Left forelimb (tissue), 1 donor: ENCODE results near the gene ZMYM3.
A peak's percentile ranks its signal among the peaks of the same experiment; 100 is the strongest.

ENCODE experiments used
- DNase-seq: peaks from one replicate; pipeline ENCODE4 v3.0.0-alpha.2; 2018; ENCODE audit warnings: low spot score

ZMYM3 gene

GRCh38 chrX:71253253-71254091 is 468 bp downstream of the ZMYM3 start:
- DNase-seq = peak; percentile 71

DNA sequence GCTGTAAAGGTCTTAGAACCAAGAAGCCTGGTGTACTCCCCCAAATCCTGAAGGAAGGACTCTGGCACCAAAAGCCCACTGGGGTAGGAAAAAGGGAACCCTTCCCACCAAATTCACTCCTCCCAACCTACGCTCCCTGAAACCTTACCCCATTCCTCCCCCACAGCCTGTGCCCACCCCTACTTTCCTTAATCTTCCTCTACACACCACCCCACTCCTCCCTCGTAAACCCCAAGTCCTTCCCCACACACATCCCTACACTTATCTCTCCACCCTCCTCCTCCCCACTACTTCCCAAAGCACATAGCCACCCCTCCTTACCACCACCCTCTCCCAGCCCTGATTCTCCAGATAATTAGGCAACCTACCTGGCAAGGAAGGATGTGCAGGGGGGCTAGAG is 1.7 kb downstream of the ZMYM3 start:
- DNase-seq = no peak

GRCh38 chrX:71251466-71251973 is 2.4 kb downstream of the ZMYM3 start:
- no peak for DNase-seq

DNA sequence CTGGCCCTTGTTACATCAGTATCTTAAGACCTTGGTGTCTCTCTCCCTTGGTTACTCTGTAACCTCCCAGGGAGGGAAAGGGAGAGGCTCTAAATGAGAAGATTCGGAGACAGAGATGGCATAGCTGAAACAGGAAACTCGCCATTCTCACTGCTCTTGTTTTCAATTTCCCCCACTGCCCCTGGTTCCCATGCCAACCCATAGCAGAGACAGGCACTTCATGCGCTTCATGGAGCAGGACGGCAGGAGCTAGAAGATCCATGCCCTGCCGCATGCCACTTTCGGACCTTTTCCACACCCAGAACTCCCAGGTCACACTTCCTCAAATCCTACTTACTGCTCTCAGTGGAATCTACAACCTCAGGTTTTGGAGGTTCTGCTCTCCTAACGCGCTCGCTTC is 3.1 kb downstream of the ZMYM3 start:
- DNase-seq = no peak

DNA sequence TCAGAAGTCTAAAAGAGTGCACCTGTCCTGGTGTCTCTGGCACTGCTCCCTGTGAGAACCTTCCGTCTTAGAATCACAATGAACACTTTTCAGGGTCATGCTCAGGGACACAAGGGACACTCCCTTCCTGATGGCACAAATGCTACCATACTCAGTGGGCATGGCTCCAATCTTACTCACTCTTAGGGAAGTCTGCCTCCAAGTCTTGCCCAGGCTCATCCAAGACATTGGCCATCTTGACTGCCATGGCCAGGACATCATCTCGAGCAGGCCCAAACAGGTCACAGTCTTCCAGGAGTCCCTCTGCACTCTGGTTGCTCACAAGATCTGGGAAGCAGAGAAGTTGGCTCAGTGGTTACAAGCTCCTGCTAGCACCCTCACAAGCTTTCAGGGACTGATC is 8.8 kb downstream of the ZMYM3 start:
- no peak for DNase-seq

- DNase-seq = no peak
Observed at GRCh38 chrX:71244359-71245128, 9.4 kb downstream of the ZMYM3 start.

- no peak for DNase-seq
Observed at GRCh38 chrX:71241301-71241700, 12.6 kb downstream of the ZMYM3 start.

GRCh38 chrX:71239781-71240180 is 14.2 kb downstream of the ZMYM3 start:
- DNase-seq = no peak

- no peak for DNase-seq
Observed at GRCh38 chrX:71236836-71237235, 17.1 kb downstream of the ZMYM3 start.

DNA sequence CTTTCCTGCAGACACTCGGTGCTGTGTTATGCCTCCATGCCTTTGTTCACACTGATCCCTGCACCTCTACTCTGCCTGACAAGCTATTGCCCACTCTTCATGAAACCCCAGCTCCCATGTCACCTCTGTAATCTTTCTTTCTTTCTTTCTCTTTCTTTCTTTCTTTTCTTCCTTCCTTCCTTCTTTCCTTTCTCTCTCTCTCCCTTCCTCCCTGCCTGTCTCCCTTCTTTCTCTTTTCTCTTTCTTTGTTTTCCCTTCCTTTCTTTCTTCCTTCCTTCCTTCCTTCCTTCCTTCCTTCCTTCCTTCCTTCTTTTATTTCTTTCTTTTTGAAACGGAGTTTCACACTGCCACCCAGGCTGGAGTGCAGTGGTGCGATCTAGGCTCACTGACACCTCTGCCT is 18.5 kb downstream of the ZMYM3 start:
- DNase-seq = no peak

GRCh38 chrX:71228063-71228642 is 25.8 kb downstream of the ZMYM3 start:
- DNase-seq = no peak

DNA sequence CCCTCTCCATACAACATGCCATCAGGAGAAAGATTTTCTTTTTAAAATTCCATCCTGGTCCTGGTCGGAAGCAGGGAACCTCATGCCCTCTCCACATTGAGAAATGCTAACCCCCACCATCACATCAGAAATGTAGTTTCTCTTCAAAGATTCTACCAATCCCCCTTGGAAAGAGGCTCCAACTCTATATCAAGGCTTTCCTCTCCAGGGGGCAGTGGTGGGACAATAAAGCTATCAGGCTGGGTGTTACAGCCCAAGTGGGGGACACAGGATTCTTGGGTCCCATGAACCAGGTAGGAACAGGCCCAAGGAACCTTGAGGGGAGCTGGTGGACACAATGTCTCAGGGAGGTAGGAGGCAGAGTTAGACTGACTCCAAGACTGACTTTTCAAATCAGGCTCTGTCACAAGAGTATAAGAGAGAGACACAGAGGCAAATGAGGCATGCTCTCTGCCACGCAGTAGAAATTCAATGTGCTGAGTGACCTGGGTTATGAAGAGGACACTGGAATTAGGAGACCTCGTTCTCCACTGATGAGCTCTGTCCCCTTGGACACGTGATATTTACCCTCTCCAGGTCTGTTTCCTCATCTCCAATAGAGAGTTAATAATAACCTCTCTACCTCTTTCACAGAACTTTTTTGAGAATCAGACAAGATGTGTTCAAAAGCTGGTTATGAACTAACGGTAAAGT is 26.4 kb downstream of the ZMYM3 start:
- DNase-seq = no peak

GRCh38 chrX:71225676-71226075 is 28.3 kb downstream of the ZMYM3 start:
- DNase-seq = no peak

GRCh38 chrX:71225009-71225408 is 28.9 kb downstream of the ZMYM3 start:
- DNase-seq = no peak

DNA sequence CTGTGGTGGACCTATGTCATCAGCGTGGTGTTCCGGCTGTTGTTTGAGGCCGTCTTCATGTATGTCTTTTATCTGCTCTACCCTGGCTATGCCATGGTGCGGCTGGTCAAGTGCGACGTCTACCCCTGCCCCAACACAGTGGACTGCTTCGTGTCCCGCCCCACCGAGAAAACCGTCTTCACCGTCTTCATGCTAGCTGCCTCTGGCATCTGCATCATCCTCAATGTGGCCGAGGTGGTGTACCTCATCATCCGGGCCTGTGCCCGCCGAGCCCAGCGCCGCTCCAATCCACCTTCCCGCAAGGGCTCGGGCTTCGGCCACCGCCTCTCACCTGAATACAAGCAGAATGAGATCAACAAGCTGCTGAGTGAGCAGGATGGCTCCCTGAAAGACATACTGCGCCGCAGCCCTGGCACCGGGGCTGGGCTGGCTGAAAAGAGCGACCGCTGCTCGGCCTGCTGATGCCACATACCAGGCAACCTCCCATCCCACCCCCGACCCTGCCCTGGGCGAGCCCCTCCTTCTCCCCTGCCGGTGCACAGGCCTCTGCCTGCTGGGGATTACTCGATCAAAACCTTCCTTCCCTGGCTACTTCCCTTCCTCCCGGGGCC is 29.7 kb downstream of the ZMYM3 start:
- DNase-seq = no peak

DNA sequence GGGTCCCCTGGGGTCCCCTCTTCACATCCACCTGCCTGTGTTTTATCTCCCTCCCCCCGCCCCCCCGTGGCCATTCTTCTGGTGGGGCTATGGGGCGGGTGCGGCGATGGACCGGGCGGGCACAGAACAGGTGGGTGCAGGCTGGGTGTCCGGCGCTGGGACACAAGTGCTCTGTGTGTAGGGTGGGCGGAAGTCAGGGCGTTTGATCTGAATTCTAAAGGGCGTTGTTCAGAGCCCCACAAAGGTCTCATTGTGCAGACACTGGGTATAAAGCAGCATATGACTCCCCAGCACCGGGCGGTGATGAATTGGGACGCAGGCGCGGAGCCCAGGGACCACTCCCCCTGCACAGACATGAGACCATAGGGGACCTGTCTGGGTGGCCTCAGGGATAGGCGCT is 31.0 kb downstream of the ZMYM3 start, which contains the start of gene GJB1:
Gene GJB1, plus strand, starts transcription at position 296 of the 400 bp plus-strand sequence. CDS start 484 bp downstream, outside the sequence.
- no peak for DNase-seq

GRCh38 chrX:71221145-71221544 is 32.8 kb downstream of the ZMYM3 start:
- DNase-seq = no peak

DNA sequence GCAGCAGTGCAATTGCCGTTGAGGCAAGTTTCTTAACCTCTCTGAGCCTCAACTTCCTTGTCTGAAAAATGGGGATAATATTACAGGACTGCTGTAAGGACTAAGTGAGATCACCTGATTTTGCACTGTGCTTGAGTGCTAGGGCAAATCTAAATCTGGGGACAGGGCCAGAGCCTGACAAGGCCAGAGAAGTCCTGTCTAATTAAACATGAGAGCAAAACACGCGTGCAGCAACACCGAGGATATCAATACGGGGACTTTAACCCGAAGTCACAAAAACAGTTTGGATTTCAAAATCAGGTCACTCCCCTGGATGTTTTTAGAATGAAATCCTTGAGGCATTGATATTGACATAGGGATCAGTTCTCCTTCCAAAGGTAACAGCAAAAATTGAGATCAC is 36.6 kb downstream of the ZMYM3 start:
- DNase-seq = no peak

DNA sequence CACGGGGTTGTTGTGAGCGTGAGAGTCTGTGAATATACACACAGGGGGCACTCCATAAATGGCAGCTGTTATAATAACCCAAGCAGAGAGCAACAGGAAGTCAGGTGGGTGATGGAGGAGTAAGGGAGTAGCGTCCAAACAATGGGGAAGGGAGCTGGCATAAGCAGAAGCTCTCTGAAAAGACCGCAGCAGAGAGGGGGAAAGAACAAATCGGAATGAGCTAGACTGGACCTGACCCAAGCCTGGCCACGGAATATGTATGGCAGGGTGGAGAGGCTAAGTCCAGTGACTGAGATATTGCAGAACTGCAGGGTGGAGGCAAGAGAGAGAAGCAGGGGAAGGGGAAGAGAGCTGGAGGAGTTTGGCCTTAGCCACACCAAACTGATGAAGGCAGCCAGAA is 37.5 kb downstream of the ZMYM3 start:
- DNase-seq = no peak

GRCh38 chrX:71215338-71215912 is 38.5 kb downstream of the ZMYM3 start:
- DNase-seq = no peak
